GM21786 (cell line): Measurements from ENCODE around the gene MYBPC1.
"Not testable (repeated sequence)": the region's sequence is repeated elsewhere in the genome, so short reads cannot be mapped to it uniquely, and the experiment has no call there.

Source experiments
- ATAC-seq: cut with Tn5 transposase; IDR thresholded peaks from one replicate; pipeline ENCODE4 v1.9.1; 2021; ENCODE audit not compliant: unreplicated experiment

The MYBPC1 gene

DNA sequence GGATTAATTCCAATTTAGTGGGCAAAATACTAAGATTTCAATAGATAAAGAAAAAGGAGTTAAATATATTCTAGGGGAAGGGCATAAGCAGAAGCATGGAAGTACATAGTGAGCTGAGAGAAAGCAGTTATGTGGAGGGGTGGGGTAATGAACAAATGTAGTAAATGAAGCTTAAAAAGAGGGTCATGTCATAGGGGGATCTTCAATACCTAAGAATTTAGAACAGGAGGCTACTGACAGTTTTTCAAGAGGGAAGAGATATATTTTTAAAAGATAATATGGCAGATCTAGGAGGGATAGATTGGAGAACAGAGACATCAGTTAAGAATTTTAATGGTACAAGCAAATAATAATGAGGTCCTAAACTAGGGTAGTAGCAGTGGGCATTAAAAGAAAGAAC lies 135.1 kb downstream of the MYBPC1 start:
- no peak for ATAC-seq

DNA sequence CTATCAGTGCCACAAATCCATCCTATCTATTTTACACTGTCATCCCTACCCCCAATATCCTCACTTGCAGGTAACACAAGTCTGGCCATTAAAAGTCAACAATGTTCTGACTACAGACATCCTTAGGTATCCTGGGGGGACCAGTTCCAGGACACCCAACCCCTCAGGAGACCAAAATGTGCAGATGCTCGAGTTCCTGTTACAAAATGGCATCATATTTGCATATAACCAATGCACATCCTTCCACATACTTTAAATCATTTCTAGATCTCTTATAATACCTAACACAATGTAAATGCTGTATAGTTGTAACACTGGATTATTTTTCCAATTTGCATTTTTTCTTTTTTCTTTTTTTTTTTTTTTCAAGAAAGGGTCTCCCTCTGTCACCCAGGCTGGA lies 137.5 kb downstream of the MYBPC1 start:
- ATAC-seq: no peak

DNA sequence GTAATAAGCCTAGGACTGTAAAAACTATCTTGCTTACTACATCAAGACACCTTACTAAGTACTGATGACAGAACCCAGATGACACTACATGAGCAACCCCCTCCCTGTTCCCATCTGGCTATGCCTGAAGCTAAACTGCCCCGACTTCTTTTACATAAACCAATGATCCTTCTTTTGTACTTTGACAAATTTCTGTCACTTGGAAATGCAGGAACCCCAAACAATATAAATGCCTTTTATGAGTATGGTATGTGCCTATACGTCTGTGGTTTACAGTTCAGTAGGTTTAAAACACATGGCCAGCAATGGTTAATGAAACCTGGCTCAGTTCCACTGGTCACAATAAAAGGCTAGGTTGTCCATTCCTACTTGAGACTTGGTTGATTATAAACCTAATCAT lies 138.4 kb downstream of the MYBPC1 start:
- no peak for ATAC-seq

DNA sequence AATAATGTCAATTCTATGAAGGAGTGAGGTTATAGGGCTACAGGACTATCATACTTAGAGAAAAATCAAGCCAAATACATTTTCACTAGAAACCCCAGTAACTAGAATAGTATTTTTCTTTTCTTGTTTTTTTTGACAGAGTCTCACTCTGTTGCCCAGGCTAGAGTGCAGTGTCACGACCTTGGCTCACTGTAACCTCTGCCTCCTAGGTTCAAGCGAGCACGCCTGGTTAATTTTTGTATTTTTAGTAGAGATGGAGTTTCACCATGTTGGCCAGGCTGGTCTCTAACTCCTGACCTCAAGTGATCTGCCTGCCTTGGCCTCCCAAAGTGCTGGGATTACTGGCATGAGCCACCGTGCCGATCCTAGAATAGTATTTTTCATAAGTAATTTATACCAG lies 139.7 kb downstream of the MYBPC1 start:
- not testable (repeated sequence) for ATAC-seq
